Thyroid gland (tissue), 4 donors: ENCODE data around the gene AGO4. TPM values are rescaled to one million over a fixed set of nuclear protein-coding genes. Genes with fewer than 3 reads are reported as not detected.

Experiments used
- DNase-seq, 2 donors: peaks; one replicate each; pipeline ENCODE4 v3.0.0-alpha.2; 2019
- H3K27ac ChIP-seq, 3 donors: fragments of 200-600 bp; sonication (generic); 1 replicate in 2 of 3; 2 replicates in 1 of 3; pipeline ENCODE4 v1.5.1; 2016 to 2019; ENCODE audit warnings: mild to moderate bottlenecking in 1 of 3, moderate library complexity in 1 of 3
- H3K27me3 ChIP-seq: fragments of 200-600 bp; sonication (generic); one replicate; pipeline ENCODE4 v1.5.1; 2019
- H3K36me3 ChIP-seq, 2 donors: fragments of 200-600 bp; sonication (generic); one replicate each; pipeline ENCODE4 v1.5.1; 2016 to 2019
- H3K4me1 ChIP-seq, 2 donors: fragments of 200-600 bp; sonication (generic); one replicate each; pipeline ENCODE4 v1.5.1; 2017 to 2019
- H3K4me3 ChIP-seq, 3 donors: fragments of 200-600 bp; sonication (generic); replicated peaks in 1 of 3; 1 replicate in 2 of 3; 2 replicates in 1 of 3; pipeline ENCODE4 v1.5.1; 2016; ENCODE audit warnings: mild to moderate bottlenecking in 1 of 3
- H3K9me3 ChIP-seq: fragments of 200-600 bp; sonication (generic); one replicate; pipeline ENCODE4 v1.5.1; 2017
- POLR2A ChIP-seq, 2 donors: fragments of 450-650 bp; IDR thresholded peaks; one replicate each; pipeline ENCODE4 v1.6.1; 2017; ENCODE audit warnings: antibody characterized with exemption in 2 of 2, mild to moderate bottlenecking in 2 of 2, moderate library complexity in 1 of 2
- WGBS, 2 donors: methylation state at CpG; one replicate each; pipeline ENCODE4 v1.1.5; 2017; 5-methylcytosine and 5-hydroxymethylcytosine counted together
- intact Hi-C: fragments of 100-400 bp; cut with DNase I; formaldehyde crosslinking; loops from one replicate; pipeline ENCODE4 v1.15.1; 2023
- total RNA-seq, 4 donors: library from RNA; depleted of rRNA; stranded (reverse); fragments of >200 nt; gene quantifications; one replicate each; pipeline ENCODE4 v1.2.3, GENCODE V29; 2016
- TF ChIP-seq, protein P1 (sequence below), 6 experiments: fragments of 200-600 bp in 3 of 6; fragments of 450-650 bp in 3 of 6; sonication (generic) in 3 of 6; IDR thresholded peaks; one replicate each; pipeline ENCODE4 v1.5.1; 2016 to 2019; ENCODE audit warnings: antibody characterized with exemption in 6 of 6, mild to moderate bottlenecking in 2 of 6, inconsistent platforms in 1 of 6, moderate library complexity in 1 of 6

Gene AGO4
- total RNA-seq, 4 donors from 2014 or later = 10.2 to 25.4 (median 13.2) TPM

- H3K9me3 ChIP-seq = no peaks in the 10 kb centered on the region
- H3K27ac ChIP-seq = no peak overlapping the region
- intact Hi-C loops = no loop called here
- H3K27me3 ChIP-seq = no peaks in the 10 kb centered on the region
- peak; percentile 6 to 22 for DNase-seq
- no peaks in the 10 kb centered on the region for H3K4me1 ChIP-seq
- H3K4me3 ChIP-seq = no peak overlapping the region
- peaks cover 6 to 17% of the 10 kb centered on the region in 2 donors for H3K36me3 ChIP-seq
- no peak for TF ChIP-seq POLR2A (IDR thresholded peaks at IDR 0.05)
- TF ChIP-seq, protein P1, sequence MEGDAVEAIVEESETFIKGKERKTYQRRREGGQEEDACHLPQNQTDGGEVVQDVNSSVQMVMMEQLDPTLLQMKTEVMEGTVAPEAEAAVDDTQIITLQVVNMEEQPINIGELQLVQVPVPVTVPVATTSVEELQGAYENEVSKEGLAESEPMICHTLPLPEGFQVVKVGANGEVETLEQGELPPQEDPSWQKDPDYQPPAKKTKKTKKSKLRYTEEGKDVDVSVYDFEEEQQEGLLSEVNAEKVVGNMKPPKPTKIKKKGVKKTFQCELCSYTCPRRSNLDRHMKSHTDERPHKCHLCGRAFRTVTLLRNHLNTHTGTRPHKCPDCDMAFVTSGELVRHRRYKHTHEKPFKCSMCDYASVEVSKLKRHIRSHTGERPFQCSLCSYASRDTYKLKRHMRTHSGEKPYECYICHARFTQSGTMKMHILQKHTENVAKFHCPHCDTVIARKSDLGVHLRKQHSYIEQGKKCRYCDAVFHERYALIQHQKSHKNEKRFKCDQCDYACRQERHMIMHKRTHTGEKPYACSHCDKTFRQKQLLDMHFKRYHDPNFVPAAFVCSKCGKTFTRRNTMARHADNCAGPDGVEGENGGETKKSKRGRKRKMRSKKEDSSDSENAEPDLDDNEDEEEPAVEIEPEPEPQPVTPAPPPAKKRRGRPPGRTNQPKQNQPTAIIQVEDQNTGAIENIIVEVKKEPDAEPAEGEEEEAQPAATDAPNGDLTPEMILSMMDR (IDR thresholded peaks at IDR 0.05) = peak in 1 of 6 experiments; percentile 24
Observed at GRCh38 chr1:35857830-35858229, 50.0 kb downstream of the AGO4 start.

GRCh38 chr1:35860696-35861095, 52.9 kb downstream of the AGO4 start:
- intact Hi-C loops = no loop called here
- WGBS, 2 donors = 76 to 82% methylated on average over 3 of the region's 3 CpGs
- Histone ChIP-seq H3K4me1 (no peaks in the 10 kb centered on the region), H3K27ac (no peak overlapping the region), H3K36me3 (no peaks in the 10 kb centered on the region), H3K4me3 (no peak overlapping the region), H3K27me3 (no peaks in the 10 kb centered on the region), H3K9me3 (no peaks in the 10 kb centered on the region)
- no peak for DNase-seq
- TF ChIP-seq, protein P1 (IDR thresholded peaks at IDR 0.05) = no peak
- no peak for TF ChIP-seq POLR2A (IDR thresholded peaks at IDR 0.05)

- no peak overlapping the region for H3K27ac ChIP-seq
- H3K27me3 ChIP-seq = no peaks in the 10 kb centered on the region
- DNase-seq = no peak
- H3K9me3 ChIP-seq = no peaks in the 10 kb centered on the region
- no peak overlapping the region for H3K4me3 ChIP-seq
- WGBS, 2 donors = 94 to 97% methylated on average over 1 of the region's 1 CpG
- TF ChIP-seq POLR2A (IDR thresholded peaks at IDR 0.05) = no peak
- H3K4me1 ChIP-seq = no peaks in the 10 kb centered on the region
- no peaks in the 10 kb centered on the region for H3K36me3 ChIP-seq
- intact Hi-C loops = no loop called here
Observed at GRCh38 chr1:35863136-35863535, 55.3 kb downstream of the AGO4 start.

- Histone ChIP-seq H3K4me3 (no peak overlapping the region), H3K9me3 (no peaks in the 10 kb centered on the region), H3K27ac (no peak overlapping the region), H3K27me3 (no peaks in the 10 kb centered on the region), H3K36me3 (no peaks in the 10 kb centered on the region), H3K4me1 (no peaks in the 10 kb centered on the region)
- no peak for DNase-seq
- intact Hi-C loops = no loop called here
- TF ChIP-seq, protein P1 (IDR thresholded peaks at IDR 0.05) = no peak
- no peak for TF ChIP-seq POLR2A (IDR thresholded peaks at IDR 0.05)
- WGBS, 2 donors = 66 to 75% methylated on average over 3 of the region's 3 CpGs
Observed at GRCh38 chr1:35863881-35864625, 56.2 kb downstream of the AGO4 start.

DNA sequence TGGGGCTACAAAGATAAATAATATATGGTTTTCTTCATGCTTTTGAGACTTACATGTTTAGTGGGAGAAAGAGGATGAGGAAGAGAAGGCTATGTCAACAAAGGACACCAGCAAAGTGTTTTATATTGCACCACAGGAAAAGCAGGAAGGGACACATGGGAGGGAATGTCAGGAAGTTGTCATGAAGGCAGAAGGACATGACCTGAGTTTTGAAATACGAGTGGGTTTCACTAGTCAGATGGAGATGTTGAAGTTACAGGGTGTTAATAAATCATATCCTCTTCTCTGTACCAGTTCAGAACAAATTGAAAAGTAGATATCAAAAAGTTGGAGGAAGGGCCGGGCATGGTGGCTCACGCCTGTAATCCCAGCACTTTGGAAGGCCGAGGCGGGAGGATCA, 57.0 kb downstream of the AGO4 start:
- Histone ChIP-seq H3K27me3 (no peaks in the 10 kb centered on the region), H3K4me1 (no peaks in the 10 kb centered on the region), H3K36me3 (no peaks in the 10 kb centered on the region), H3K27ac (no peak overlapping the region), H3K9me3 (no peaks in the 10 kb centered on the region), H3K4me3 (no peak overlapping the region)
- intact Hi-C loops = no loop called here
- no peak for TF ChIP-seq POLR2A (IDR thresholded peaks at IDR 0.05)
- TF ChIP-seq, protein P1 (IDR thresholded peaks at IDR 0.05) = no peak
- WGBS, 2 donors = 83 to 85% methylated on average over 5 of the region's 5 CpGs
- no peak for DNase-seq
